ENCODE data around the gene OR6K3. TPM values are rescaled to one million over a fixed set of nuclear protein-coding genes. Genes with fewer than 3 reads are reported as not detected.

OR6K3 gene
- total and polyA plus RNA-seq, 2 of the 8 experiments (the other 6 are each of a cell fraction or from before 2014, with no cell fraction given): not detected

DNA sequence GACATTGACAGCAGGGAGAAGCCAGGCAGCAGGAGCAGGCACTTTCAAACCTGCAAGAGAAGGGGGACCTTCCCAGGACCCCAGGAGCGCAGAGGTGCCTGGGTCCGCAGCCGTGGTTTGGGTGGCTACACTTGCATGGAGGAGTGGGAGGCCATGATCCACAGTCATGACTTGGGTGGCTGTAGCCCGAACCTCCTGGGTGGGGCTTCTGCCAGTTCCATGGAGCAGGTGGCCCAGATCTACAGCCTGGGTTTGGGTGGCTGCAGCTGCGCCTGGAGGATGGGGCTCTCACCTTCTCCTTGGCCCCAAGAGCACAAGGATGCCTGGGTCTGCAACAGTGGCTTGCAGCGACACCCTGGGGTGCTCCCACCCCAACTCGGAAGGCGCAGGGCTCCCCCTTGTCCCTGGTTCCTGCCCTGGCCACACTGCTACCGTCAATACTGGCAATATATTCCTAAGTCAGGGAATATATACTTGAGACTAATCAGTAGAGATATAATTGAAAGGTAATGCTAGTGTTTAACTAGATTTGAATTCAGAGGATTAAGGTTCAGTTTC lies 31.7 kb upstream of the OR6K3 start (continued):
- TF ChIP-seq TAF7 (optimal IDR thresholded peaks at IDR 0.05; ENCODE audit: borderline replicate concordance, low read depth, low read length): no peak
- no peak for TF ChIP-seq BACH1 (IDR thresholded peaks at IDR 0.05; ENCODE audit: low read length)
- TF ChIP-seq RAD21 (IDR thresholded peaks at IDR 0.05 in 1 of 2, conservative IDR thresholded peaks at IDR 0.05 in 1 of 2; ENCODE audit: low read depth in 2 of 2, low read length in 2 of 2): no peak
- no peak for TF ChIP-seq NRF1 (IDR thresholded peaks at IDR 0.05; ENCODE audit: low read depth, low read length)
